HG03095 (cell line): ENCODE measurements around the gene RGL4.

Experiments
- ATAC-seq: cut with Tn5 transposase; IDR thresholded peaks from one replicate; pipeline ENCODE4 v1.9.1; 2021; ENCODE audit warnings: moderate library complexity; ENCODE audit not compliant: unreplicated experiment

The RGL4 gene

DNA sequence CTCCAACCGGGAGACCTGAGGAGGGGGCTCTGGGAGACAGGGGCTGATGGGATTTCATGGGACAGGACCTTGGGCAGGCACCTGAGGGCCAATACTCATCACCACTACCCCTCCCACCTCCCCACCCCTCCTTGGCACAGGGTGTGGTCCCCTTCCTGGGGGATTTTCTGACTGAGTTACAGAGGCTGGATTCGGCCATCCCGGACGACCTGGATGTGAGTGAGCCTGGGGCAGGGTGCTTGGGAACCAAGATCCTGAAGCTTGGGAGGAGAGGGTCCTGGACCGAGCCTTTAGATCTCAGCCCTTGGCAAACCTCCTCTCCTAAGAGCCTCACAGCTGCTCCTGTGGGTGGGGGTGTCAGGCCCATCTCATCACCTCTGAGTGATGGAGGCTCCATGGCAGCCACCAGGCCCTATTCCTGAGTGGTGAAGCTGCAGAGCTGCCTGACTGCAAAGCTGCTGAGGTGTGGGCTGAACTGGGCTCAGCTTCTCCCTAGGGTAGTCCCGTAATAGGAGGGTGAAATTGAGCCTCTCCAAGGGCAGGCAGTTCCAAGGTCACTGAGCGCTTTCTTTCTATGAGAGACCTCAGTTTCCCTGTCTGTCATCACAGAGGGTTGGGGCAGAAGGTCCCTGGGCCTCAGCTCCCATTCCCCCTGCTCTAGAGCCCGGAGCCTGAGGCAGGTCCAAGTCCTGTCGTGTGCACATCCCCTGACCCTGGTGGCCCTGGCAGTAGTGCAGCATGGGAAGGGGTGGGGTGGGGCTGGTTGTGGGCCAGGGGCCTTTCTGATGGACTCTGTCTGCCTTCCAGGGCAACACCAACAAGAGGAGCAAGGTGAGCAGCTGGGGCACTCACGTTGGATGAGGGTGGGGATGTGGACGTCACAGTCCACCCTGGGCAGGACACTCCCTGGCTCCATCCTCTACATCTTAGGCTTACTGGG lies 6.5 kb downstream of the RGL4 start:
- ATAC-seq, result no peak

GRCh38 chr22:23698094-23698493 lies 7.3 kb downstream of the RGL4 start:
- ATAC-seq, result no peak

DNA sequence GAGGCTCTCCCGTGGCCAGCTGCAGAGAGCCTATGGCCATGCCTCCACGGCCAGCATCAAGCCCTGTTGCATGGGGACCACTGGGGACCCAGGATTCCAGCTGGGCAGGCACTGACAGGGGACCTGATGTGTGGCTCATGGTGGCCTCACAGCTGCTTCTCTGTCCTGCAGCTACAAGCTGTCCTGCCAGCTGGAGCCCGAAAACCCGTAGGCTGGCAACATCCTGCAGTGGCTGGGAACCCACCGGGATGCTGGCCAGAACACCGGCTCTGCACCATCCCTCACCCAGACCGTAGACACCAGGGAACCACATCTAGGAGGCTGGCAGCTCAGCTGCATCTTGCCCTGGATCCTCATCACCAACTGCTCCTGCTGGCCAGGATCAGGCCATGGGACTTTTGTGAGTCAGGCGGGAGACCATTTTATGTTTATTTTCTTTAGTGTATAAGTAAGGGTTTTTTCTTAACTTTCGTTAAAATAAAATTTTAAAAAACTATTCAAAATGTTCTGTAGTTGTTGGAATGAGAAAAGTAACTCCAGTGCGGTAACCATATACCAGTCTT lies 7.9 kb downstream of the RGL4 start:
- no peak for ATAC-seq

GRCh38 chr22:23700706-23701105 lies 9.9 kb downstream of the RGL4 start:
- no peak for ATAC-seq

DNA sequence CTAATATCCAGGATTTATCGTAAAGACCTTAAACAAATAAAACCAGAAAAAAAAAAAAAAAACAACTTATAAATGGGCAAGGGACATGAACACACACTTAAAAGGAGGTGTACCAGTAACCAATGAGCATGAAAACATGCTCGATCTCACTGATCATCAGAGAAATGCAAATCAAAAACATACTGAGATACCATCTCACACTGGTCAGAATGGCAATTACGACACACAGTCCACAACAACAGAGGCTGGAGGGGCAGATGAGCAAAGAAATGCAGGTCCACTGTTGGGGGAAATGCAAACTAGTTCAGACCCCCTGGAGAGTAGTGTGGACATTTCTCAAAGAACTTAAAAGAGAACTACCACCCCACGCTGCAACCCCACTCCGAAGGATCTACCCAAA lies 13.2 kb downstream of the RGL4 start:
- ATAC-seq, result no peak

- no peak for ATAC-seq
Observed at GRCh38 chr22:23704829-23705228, 14.0 kb downstream of the RGL4 start.

GRCh38 chr22:23705358-23705757 lies 14.5 kb downstream of the RGL4 start:
- no peak for ATAC-seq

GRCh38 chr22:23708270-23708669 lies 17.5 kb downstream of the RGL4 start:
- no peak for ATAC-seq

DNA sequence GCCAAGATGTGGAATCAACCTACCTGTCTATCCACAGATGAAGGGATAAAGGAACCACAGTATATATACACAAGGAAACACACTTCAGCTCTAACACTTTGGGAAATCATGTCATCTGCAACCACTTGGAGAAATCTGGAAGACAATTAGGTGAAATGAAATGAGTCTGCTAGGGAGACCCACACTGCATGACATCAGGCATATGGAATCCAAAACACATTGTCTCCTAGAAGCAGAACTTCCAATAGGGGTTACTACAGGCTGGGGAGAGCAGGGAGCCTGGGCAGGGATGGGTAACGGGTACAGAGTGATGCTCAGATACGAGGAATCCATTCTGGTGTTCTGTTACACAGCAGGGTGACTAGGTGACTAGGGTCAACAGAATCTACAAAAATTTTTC lies 18.3 kb downstream of the RGL4 start:
- no peak for ATAC-seq

- no peak for ATAC-seq
Observed at GRCh38 chr22:23712256-23712655, 21.4 kb downstream of the RGL4 start.

DNA sequence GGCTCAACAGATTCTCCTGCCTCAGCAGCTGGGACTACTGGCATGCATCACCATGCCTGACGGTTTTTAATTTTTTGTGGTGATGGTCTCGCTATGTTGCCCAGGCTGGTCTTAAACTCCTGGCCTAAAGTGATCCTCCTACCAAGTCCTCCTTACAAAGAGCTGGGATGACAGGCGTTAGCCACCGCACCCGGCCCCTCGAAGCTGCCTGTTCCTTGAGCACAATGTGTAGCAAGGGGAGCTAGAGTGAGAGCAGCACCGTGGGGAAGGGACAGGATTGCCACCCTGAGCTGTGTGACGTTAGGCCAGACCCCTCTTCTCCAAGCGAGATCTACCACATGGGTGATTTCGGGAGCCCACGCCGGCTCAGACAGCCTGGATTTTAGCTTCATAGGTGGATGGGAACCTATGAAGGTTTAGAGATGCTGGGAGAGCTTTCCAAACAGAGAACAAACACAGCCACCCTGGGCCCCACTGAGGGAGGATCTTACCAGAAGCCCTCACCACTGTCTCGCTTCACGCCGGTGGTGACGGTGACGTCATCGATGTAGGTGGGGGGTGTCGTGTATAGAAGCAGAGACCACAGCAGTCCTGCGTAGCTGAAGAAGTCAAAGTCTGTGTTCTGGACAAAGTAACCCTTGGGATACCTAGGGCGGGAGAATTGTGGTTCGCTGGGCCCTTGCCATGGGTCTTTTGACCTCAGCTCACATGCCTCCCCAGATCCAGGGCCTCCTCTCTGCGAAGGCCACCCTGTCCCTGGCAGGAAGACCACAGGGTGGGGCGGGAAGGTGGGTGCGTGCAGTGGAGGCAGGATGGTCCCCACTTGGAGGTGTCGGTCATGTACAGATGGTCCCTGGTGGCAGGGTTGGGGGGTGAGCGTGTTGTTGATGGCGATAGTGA lies 23.1 kb downstream of the RGL4 start:
- no peak for ATAC-seq

GRCh38 chr22:23714596-23715578 lies 24.1 kb downstream of the RGL4 start:
- ATAC-seq, result no peak

DNA sequence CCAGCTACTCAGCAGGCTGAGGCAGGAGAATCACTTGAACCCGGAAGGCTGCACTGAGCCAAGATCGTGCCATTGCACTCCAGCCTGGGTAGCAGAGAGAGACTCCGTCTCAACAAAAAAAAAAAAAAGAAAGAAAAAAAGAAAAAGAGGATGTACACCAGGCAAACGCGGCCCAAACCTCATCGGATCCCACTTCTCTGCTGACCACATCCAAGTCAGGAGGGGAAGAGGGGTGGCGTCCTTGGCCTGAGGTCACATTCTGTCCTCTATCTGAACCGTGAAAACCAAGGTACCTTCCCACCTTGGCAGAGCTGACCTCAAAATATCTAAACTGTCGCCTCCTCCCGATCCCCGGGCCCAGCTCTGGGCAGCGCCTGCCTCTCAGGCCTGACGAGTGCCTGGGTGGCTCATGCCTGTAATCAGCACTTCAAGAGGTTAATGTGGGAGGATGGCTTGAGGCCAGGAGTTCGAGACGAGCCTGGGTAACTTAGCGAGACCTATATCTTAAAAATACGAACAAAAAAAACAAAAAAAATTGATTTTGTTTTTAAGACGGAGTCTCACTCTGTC lies 25.1 kb downstream of the RGL4 start:
- no peak for ATAC-seq

GRCh38 chr22:23716811-23717801 lies 26.3 kb downstream of the RGL4 start:
- ATAC-seq, result peak; percentile 93

DNA sequence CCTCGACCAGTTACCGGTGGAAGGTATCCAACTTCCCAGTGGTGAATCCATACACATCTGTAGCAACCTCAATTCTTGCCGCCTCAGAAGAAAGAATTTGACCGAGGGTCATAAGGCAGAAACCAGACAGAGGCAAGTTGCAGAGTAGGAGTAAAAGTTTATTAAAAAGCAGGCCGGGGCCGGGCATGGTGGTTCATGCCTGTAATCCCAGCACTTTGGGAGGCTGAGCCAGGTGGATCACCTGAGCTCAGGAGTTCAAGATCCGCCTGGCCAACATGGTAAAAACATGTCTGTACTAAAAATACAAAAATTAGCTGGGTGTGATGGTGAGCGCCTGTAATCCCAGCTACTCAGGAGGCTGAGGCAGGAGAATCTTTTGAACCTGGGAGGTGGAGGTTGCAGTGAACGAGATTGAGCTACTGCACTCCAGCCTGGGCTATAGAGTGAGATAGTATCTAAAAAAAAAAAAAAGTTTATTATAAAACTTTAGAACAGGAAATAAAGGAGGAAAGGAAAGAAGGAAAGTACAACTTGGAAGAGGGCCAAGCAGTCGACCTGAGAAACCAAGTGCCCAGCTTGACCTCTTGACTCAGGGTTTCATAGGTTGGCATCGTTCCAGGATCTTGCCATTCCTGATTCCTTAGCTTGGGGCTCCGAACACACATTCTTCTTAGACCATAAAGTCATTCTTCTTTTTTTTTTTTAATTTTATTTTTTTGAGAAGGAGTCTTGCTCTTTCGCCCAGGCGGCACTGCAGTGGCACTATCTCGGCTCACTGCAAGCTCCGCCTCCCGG lies 27.8 kb downstream of the RGL4 start:
- no peak for ATAC-seq

DNA sequence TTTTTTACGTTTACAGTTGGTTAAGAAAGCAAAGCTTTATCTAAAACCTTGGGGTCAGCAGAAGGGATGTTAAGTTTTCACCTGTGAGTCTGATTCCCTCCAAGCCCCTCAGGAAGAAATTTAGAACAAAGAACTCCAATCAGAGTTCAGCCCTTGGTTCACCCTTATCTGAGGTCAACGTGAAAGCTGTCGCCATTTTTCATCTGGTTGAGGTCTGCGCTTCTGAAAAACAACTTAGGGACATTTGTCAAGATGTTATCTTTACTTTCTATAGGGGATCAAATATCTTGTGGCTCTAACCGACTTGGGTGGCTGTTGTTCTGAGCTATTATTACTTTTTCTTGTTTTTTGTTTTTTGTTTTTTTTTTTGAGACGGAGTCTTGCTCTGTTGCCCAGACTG lies 30.0 kb downstream of the RGL4 start:
- ATAC-seq, result no peak

DNA sequence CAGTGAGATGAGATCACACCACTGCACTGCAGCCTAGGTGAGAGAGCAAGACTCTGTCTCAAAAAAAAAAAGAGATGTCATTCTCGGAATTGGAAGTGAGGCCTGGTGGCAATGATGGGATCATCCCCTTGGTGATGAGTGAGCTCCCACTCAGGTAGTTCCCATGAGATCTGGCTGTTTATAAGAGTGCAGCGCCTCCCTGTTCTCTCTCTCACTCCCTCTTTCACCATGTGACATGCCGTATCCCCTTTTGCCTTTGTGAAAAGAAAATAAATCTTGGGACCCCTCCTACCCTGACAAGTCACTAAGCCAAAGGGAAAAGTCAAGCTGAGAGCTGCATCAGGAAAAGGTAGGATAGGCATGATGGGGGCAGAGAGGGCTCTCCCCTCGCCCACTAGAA lies 31.3 kb downstream of the RGL4 start:
- ATAC-seq, result no peak

GRCh38 chr22:23722724-23723123 lies 31.9 kb downstream of the RGL4 start:
- no peak for ATAC-seq
